Measurements from ENCODE around the gene SULT1C4.
"Not testable (repeated sequence)": the region's sequence is repeated elsewhere in the genome, so short reads cannot be mapped to it uniquely, and the experiment has no call there.

SULT1C4 gene

GRCh38 chr2:108412995-108413710 lies 35.4 kb downstream of the SULT1C4 start:
- in situ Hi-C loops (cut with MboI; ENCODE audit: low sequenced_read_pairs), result no loop called here

DNA sequence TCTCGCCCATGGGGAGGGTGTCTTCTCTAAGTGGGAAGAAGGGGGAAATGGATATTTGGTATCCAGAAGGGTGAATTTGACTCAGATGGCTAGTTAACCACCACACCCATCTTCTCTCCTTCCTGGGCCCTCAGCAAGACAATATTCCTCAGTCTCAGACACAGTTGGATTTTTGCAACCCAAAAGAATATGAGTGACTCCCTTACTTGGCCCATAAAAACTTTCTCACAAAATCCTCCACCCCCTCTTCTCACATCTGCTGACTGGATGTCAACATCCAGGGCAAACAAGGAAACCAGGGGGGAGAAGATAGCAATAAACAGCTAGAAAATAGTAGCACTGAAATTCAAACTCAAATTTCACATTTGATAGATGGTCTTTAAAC lies 35.9 kb downstream of the SULT1C4 start:
- in situ Hi-C loops (cut with MboI; ENCODE audit: low sequenced_read_pairs), result no loop called here

DNA sequence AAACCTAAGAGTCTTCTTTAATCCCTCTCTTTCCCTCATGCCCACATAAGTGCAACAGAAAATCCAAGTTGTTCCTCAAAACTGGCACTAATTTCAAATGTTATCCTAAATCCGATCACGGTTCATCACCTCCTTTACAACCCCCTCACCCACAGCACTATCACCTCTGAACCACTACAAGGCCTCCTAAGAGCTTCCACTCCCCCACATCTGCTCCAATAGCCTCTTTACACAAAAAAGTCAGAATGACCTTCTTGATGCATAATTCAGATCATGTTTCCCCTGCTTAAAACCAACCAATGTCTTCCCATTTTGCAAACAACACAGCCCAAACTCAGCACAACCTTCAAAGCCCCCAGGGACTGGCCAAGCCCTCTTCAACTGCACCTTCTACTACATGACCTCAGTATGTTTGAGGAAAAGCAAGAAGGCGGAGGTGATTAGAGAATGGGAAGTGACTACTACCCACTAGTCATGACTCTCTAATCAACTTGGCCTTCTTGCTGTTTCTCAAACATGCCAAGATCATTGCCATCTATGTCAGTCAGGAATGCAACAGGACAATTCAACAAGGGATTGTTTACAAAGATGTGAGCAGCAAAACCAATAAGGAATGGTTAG lies 36.6 kb downstream of the SULT1C4 start:
- in situ Hi-C loops (cut with MboI; ENCODE audit: low sequenced_read_pairs), result no loop called here

- in situ Hi-C loops (cut with MboI; ENCODE audit: low sequenced_read_pairs), result no loop called here
Measured at GRCh38 chr2:108414945-108415344, 37.2 kb downstream of the SULT1C4 start.

DNA sequence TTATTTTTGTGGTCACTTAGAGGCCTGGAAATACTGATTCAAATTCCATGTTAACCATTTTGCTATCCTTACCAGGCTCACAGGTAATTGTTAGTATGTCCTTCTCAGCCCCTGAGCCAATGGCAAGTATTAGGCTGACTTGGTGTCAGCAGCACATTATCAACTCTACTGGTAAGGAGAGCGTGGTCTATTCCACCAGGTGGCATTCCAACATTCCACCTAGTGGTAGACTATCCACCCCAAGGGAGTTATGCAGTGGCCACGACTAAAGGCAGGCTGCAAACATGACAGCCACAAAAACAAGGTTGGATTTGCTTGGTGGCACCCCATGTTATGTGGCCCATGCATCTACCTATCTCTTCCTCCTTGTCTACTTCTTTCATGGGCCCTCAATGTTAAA lies 39.5 kb downstream of the SULT1C4 start:
- in situ Hi-C loops (cut with MboI; ENCODE audit: low sequenced_read_pairs), result no loop called here

GRCh38 chr2:108418416-108418815 lies 40.7 kb downstream of the SULT1C4 start:
- in situ Hi-C loops (cut with MboI; ENCODE audit: low sequenced_read_pairs), result no loop called here

- in situ Hi-C loops (cut with MboI; ENCODE audit: low sequenced_read_pairs), result no loop called here
Measured at GRCh38 chr2:108423067-108423466, 45.3 kb downstream of the SULT1C4 start.

DNA sequence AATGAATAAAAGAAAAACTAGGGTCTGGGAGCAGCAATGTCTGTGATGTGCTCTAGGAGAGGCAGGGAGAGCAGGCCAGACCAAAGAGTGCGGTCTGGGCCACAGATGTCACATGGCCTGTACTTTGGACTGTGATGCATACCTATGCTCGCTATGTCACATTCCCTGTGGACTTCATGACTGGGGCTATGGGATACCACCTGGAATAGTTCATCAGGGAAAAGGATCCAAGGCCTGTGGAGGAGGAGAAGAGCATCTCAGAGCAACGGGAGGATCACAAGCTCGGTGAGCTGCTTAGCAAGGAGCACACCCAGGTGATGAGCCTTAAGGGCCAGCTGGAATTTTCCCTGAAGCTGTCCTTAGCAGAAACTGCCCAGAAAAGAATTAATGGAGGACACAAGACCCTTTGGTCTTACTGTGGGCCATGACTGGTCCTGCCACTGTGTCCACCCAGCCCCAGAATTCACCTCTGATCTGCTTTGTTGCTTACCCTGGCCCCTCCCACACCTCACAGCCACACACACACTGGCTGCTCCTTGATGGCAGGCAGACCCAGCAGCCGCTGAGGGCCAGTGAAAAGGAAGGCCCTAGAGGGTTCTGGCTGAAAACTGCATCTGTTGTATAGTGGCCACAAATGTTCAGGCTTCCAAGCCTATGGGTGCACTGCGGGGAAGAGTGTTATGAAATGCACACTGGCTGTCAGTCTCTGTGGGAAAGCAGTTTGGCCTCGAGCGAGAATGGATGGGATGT lies 45.9 kb downstream of the SULT1C4 start:
- in situ Hi-C loops (cut with MboI; ENCODE audit: low sequenced_read_pairs), result no loop called here

GRCh38 chr2:108428286-108429009 lies 50.7 kb downstream of the SULT1C4 start:
- in situ Hi-C loops (cut with MboI; ENCODE audit: low sequenced_read_pairs), result no loop called here

DNA sequence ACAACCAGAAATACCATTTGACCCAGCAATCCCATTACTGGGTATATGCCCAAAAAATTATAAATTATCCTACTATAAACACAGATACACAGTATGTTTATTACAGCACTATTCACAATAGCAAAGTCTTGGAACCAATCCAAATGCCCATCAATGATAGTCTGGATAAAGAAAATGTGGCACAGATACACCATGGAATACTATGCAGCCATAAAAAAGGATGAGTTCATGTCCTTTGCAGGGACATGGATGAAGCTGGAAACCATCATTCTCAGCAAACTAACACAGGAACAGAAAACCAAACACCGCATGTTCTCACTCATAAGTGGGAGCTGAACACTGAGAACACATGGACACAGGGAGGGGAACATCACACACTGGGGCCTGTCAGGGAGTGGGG lies 57.8 kb downstream of the SULT1C4 start:
- in situ Hi-C loops (cut with MboI; ENCODE audit: low sequenced_read_pairs), result not testable (repeated sequence)

DNA sequence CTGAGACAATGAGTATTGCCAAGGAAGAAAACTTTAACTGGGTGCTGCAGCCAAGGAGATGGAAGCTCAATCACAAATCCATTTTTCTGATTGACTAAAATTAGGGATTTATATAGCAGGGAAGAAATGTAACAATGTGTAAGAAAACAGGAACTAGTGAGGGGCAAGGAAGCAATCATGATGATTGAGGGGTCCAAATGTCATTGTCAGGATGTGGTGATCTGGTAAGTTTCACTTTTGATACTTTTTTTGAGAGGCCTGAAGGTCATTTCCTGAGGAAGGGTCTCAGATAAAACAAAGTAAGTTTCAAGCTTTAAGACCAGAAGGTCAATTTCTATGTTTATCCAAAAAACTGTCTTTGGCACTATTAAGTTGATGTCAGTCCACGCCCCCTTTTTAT lies 59.2 kb downstream of the SULT1C4 start:
- in situ Hi-C loops (cut with MboI; ENCODE audit: low sequenced_read_pairs), result no loop called here
